GM23338 (cell line): ENCODE results near the gene FRS2. TPM values are rescaled to one million over a fixed set of nuclear protein-coding genes. Genes with fewer than 3 reads are reported as not detected.
"Not testable (repeated sequence)": the region's sequence is repeated elsewhere in the genome, so short reads cannot be mapped to it uniquely, and the experiment has no call there.

ENCODE experiments used
- ATAC-seq: fragments of 200-7000 bp; cut with Tn5 transposase; 3 replicates; pipeline ENCODE4 v1.9.1; 2020
- DNase-seq: peaks from one replicate; pipeline ENCODE4 v3.0.0-alpha.2; 2015; ENCODE audit warnings: low spot score
- H2AFZ ChIP-seq: fragments of 200-600 bp; sonication (generic); 2 replicates; pipeline ENCODE4 v1.8.0; 2016; ENCODE audit warnings: antibody characterized with exemption, mild to moderate bottlenecking, moderate library complexity
- H3F3A ChIP-seq: fragments of 200-600 bp; sonication (generic); replicated peaks from 2 replicates; pipeline ENCODE4 v1.8.0; 2017; ENCODE audit warnings: antibody characterized with exemption, mixed run types, low read depth
- H3K27ac ChIP-seq: fragments of 200-600 bp; sonication (generic); 2 replicates; pipeline ENCODE4 v1.6.1; 2016; ENCODE audit warnings: low read depth
- H3K27me3 ChIP-seq: fragments of 200-600 bp; sonication (generic); 2 replicates; pipeline ENCODE4 v1.8.0; 2016; ENCODE audit warnings: mild to moderate bottlenecking, mixed run types, moderate library complexity; ENCODE audit not compliant: insufficient read depth
- H3K36me3 ChIP-seq: fragments of 200-600 bp; sonication (generic); 2 replicates; pipeline ENCODE4 v1.8.0; 2016; ENCODE audit warnings: mild to moderate bottlenecking; ENCODE audit not compliant: insufficient read depth
- H3K4me1 ChIP-seq: fragments of 200-600 bp; sonication (generic); 2 replicates; pipeline ENCODE4 v1.8.0; 2016; ENCODE audit warnings: mild to moderate bottlenecking, moderate library complexity; ENCODE audit not compliant: insufficient read depth
- H3K4me2 ChIP-seq: fragments of 200-600 bp; sonication (generic); 2 replicates; pipeline ENCODE4 v1.7.1; 2017; ENCODE audit warnings: mixed run types
- H3K4me3 ChIP-seq: fragments of 200-600 bp; sonication (generic); 2 replicates; pipeline ENCODE4 v1.6.1; 2016; ENCODE audit warnings: mixed run types
- H3K79me2 ChIP-seq: fragments of 200-600 bp; sonication (generic); replicated peaks from 2 replicates; pipeline ENCODE4 v1.8.0; 2017; ENCODE audit warnings: mild to moderate bottlenecking; ENCODE audit not compliant: insufficient read depth
- H3K9me2 ChIP-seq: fragments of 200-600 bp; sonication (generic); 2 replicates; pipeline ENCODE4 v1.8.0; 2017; ENCODE audit not compliant: insufficient read depth
- H4K20me1 ChIP-seq: fragments of 200-600 bp; sonication (generic); replicated peaks from 2 replicates; pipeline ENCODE4 v1.8.0; 2017; ENCODE audit warnings: mild to moderate bottlenecking; ENCODE audit not compliant: insufficient read depth
- H3K27ac Mint-ChIP-seq: 2 replicates; pipeline ENCODE4 v1.8.0; 2020; ENCODE audit warnings: inconsistent platforms, mild to moderate bottlenecking, moderate library complexity, mixed read lengths
- H3K27me3 Mint-ChIP-seq: 3 replicates; pipeline ENCODE4 v1.8.0; 2022; ENCODE audit warnings: low read depth, mild to moderate bottlenecking, moderate library complexity, mixed read lengths, inconsistent platforms; ENCODE audit not compliant: insufficient read depth, poor library complexity
- H3K36me3 Mint-ChIP-seq: 3 replicates; pipeline ENCODE4 v1.8.0; 2021; ENCODE audit warnings: low read depth, mild to moderate bottlenecking, inconsistent platforms, moderate library complexity, mixed read lengths
- H3K4me1 Mint-ChIP-seq: 3 replicates; pipeline ENCODE4 v1.8.0; 2020; ENCODE audit warnings: mild to moderate bottlenecking, inconsistent platforms, mixed read lengths
- H3K4me3 Mint-ChIP-seq: 3 replicates; pipeline ENCODE4 v1.8.0; 2021; ENCODE audit warnings: moderate library complexity, mild to moderate bottlenecking, inconsistent platforms, mixed read lengths
- H3K9me3 Mint-ChIP-seq: 3 replicates; pipeline ENCODE4 v1.8.0; 2020; ENCODE audit warnings: moderate library complexity, mild to moderate bottlenecking, inconsistent platforms, mixed read lengths
- NANOG ChIP-seq: IDR thresholded peaks from 2 replicates; pipeline ENCODE4 v1.6.1; 2016; ENCODE audit warnings: antibody characterized with exemption, borderline replicate concordance
- polyA plus RNA-seq: library from polyadenylated mRNA; unstranded; fragments of >200 nt; fragmentation: Nextera tagmentation; extraction: Ambion mirVana; gene quantifications from 2 replicates; pipeline ENCODE4 v1.2.1, GENCODE V29; 2016
- total RNA-seq: library from RNA; depleted of rRNA; stranded (reverse); fragments of >200 nt; shearing (Covaris generic); gene quantifications from 2 replicates; pipeline ENCODE4 v1.2.3, GENCODE V29; 2014
- TF ChIP-seq, protein P1 (sequence below): IDR thresholded peaks from 2 replicates; pipeline ENCODE4 v1.6.1; 2016; ENCODE audit warnings: antibody characterized with exemption
- TF ChIP-seq, protein P2 (sequence below), 2 experiments: fragments of 200-600 bp in 1 of 2; sonication (generic) in 1 of 2; conservative IDR thresholded peaks; 2 replicates each; pipeline versions ENCODE4 v1.5.1 to v1.6.1; 2016 to 2017; ENCODE audit warnings: antibody characterized with exemption in 2 of 2, low read depth in 2 of 2, mild to moderate bottlenecking in 2 of 2, moderate library complexity in 1 of 2

The FRS2 gene
- total and polyA plus RNA-seq, 2 experiments from 2014 or later = 34.3 to 45.0 TPM

- no peak overlapping the region for H3K4me3 ChIP-seq
- H3F3A ChIP-seq = peaks cover 10% of the 10 kb centered on the region; the same call in 1 of the 2 replicates
- no peaks in the 10 kb centered on the region for H3K4me1 ChIP-seq
- H4K20me1 ChIP-seq = peaks cover 23% of the 10 kb centered on the region
- peaks cover 37% of the 10 kb centered on the region for H3K36me3 ChIP-seq
- H3K27ac ChIP-seq = no peak overlapping the region
- H3K9me2 ChIP-seq = no peaks in the 10 kb centered on the region
- H3K4me2 ChIP-seq = no peak overlapping the region
- no peaks in the 10 kb centered on the region for H3K27me3 ChIP-seq
- H3K79me2 ChIP-seq = no peaks in the 10 kb centered on the region
- H3K4me3 Mint-ChIP-seq = no peak overlapping the region
- TF ChIP-seq, protein P1, sequence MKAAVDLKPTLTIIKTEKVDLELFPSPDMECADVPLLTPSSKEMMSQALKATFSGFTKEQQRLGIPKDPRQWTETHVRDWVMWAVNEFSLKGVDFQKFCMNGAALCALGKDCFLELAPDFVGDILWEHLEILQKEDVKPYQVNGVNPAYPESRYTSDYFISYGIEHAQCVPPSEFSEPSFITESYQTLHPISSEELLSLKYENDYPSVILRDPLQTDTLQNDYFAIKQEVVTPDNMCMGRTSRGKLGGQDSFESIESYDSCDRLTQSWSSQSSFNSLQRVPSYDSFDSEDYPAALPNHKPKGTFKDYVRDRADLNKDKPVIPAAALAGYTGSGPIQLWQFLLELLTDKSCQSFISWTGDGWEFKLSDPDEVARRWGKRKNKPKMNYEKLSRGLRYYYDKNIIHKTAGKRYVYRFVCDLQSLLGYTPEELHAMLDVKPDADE = no peak
- TF ChIP-seq NANOG = no peak
- TF ChIP-seq, protein P2, sequence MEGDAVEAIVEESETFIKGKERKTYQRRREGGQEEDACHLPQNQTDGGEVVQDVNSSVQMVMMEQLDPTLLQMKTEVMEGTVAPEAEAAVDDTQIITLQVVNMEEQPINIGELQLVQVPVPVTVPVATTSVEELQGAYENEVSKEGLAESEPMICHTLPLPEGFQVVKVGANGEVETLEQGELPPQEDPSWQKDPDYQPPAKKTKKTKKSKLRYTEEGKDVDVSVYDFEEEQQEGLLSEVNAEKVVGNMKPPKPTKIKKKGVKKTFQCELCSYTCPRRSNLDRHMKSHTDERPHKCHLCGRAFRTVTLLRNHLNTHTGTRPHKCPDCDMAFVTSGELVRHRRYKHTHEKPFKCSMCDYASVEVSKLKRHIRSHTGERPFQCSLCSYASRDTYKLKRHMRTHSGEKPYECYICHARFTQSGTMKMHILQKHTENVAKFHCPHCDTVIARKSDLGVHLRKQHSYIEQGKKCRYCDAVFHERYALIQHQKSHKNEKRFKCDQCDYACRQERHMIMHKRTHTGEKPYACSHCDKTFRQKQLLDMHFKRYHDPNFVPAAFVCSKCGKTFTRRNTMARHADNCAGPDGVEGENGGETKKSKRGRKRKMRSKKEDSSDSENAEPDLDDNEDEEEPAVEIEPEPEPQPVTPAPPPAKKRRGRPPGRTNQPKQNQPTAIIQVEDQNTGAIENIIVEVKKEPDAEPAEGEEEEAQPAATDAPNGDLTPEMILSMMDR (conservative IDR thresholded peaks at IDR 0.05; ENCODE audit: low read depth in 2 of 2) = peak in 1 of 2 experiments; percentile 35; a peak in 3 of 4 replicates
- DNase-seq (peak; percentile 35), ATAC-seq (peak; percentile 63)
- H3K27ac Mint-ChIP-seq = no peak overlapping the region
- H2AFZ ChIP-seq = no peak overlapping the region
- peaks cover 60% of the 10 kb centered on the region for H3K36me3 Mint-ChIP-seq
- H3K9me3 Mint-ChIP-seq = peaks cover 4% of the 10 kb centered on the region; the same call in 1 of the 3 replicates
- H3K4me1 Mint-ChIP-seq = no peaks in the 10 kb centered on the region
- peaks cover 7% of the 10 kb centered on the region for H3K27me3 Mint-ChIP-seq
Measured at GRCh38 chr12:69602954-69603353, 132.8 kb downstream of the FRS2 start.

DNA sequence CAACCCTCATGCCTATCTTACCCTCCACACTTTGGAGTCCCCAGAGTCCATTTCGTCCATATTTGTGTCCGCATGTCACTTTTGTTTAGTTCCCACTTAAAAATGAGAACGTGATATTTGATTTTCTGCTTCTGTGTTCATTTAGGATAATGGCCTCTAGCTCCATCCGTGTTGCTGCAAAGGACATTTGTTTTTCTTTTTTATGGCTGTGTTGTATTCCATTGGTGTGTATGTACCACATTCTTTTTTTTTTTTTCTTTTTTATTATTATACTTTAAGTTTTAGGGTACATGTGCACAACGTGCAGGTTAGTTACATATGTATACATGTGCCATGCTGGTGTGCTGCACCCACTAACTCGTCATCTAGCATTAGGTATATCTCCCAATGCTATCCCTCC, 133.4 kb downstream of the FRS2 start:
- H3K4me3 Mint-ChIP-seq, H3K9me2 ChIP-seq, H3K4me1 Mint-ChIP-seq, H3K79me2 ChIP-seq, H2AFZ ChIP-seq, H3K4me3 ChIP-seq, H3K4me1 ChIP-seq, H3F3A ChIP-seq, DNase-seq, H3K27ac ChIP-seq, H3K27me3 Mint-ChIP-seq, H3K27me3 ChIP-seq, ATAC-seq, H3K4me2 ChIP-seq, H3K27ac Mint-ChIP-seq, H3K9me3 Mint-ChIP-seq: not testable (repeated sequence)
- H3K36me3 Mint-ChIP-seq = peaks cover 54% of the 10 kb centered on the region
- Histone ChIP-seq H3K36me3 (peaks cover 31% of the 10 kb centered on the region), H4K20me1 (peaks cover 17% of the 10 kb centered on the region)

DNA sequence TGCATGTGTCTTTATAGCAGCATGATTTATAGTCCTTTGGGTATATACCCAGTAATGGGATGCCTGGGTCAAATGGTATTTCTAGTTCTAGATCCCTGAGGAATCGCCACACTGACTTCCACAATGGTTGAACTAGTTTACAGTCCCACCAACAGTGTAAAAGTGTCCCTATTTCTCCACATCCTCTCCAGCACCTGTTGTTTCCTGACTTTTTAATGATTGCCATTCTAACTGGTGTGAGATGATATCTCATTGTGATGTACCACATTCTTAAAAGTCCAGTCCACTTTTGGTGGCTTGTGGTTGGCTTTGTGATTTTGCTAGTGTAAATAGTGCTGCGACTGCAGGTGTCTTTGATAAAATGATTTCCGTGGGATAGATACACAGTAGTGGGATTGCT, 134.1 kb downstream of the FRS2 start:
- not testable (repeated sequence) for H3K27ac Mint-ChIP-seq, H3K27me3 Mint-ChIP-seq, H3K4me1 ChIP-seq, H3K27me3 ChIP-seq, ATAC-seq, H3F3A ChIP-seq, H3K4me1 Mint-ChIP-seq, H3K4me2 ChIP-seq, H2AFZ ChIP-seq, H3K4me3 Mint-ChIP-seq, H3K27ac ChIP-seq, H3K9me3 Mint-ChIP-seq, H3K79me2 ChIP-seq, H3K9me2 ChIP-seq, H3K4me3 ChIP-seq, DNase-seq
- peaks cover 24% of the 10 kb centered on the region for H3K36me3 ChIP-seq
- H3K36me3 Mint-ChIP-seq = peaks cover 46% of the 10 kb centered on the region
- H4K20me1 ChIP-seq = peaks cover 15% of the 10 kb centered on the region; the same call in 1 of the 2 replicates
